ENCODE results near the gene CFAP52.
"Not testable (repeated sequence)": the region's sequence is repeated elsewhere in the genome, so short reads cannot be mapped to it uniquely, and the experiment has no call there.

CFAP52 gene

DNA sequence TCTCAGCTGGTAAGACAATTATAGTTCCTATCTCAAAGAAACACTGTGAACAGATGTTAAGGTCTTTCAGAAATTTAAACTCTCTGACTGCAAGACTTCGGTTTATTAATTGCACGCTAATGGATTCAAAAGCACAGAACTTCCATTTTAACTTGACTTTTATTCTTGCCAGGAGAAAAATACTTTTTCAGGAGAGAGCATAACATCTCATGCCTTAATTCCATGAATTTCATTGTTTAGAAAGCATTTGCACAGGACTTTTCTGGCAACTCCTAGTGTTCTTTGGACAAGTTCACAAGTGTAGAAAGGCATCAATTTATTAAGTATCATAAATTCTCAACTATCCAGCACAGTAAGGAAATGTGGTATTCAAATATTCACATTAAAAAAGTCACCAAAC lies 23.3 kb upstream of the CFAP52 start:
- no peaks in the 10 kb centered on the region for H3K9me3 ChIP-seq
- H3K36me3 ChIP-seq: no peaks in the 10 kb centered on the region
- no peak overlapping the region for H3K4me3 ChIP-seq (ENCODE audit: low read depth, low read length)
- TF ChIP-seq CTCF (IDR thresholded peaks at IDR 0.05; ENCODE audit: low read depth, low read length): no peak
- DNase-seq: no peak
- no peaks in the 10 kb centered on the region for H3K4me1 ChIP-seq
- H3K27me3 ChIP-seq: no peaks in the 10 kb centered on the region

DNA sequence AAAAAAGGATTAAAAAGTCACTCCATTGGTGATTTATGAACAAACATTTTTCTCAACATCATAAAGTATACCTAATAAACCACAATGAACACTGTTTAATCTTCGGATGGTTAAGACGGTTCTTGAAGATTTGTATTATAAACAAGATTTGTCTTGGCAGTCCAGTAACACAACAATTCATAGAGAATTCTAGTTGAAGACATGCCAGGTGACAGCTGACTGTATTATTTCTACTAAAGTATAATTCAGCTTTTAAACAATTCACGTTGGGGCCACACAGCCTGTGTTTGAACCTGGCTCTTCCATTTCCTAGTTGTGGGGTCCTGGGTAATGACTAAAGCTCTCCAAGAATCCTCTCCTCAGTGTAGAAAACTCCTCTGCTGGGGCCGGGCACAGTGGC lies 22.8 kb upstream of the CFAP52 start:
- DNase-seq: no peak
- Histone ChIP-seq H3K27me3 (no peaks in the 10 kb centered on the region), H3K4me1 (no peaks in the 10 kb centered on the region), H3K36me3 (no peaks in the 10 kb centered on the region), H3K9me3 (no peaks in the 10 kb centered on the region), H3K4me3 (ENCODE audit: low read depth, low read length) (no peak overlapping the region)
- no peak for TF ChIP-seq CTCF (IDR thresholded peaks at IDR 0.05; ENCODE audit: low read depth, low read length)

DNA sequence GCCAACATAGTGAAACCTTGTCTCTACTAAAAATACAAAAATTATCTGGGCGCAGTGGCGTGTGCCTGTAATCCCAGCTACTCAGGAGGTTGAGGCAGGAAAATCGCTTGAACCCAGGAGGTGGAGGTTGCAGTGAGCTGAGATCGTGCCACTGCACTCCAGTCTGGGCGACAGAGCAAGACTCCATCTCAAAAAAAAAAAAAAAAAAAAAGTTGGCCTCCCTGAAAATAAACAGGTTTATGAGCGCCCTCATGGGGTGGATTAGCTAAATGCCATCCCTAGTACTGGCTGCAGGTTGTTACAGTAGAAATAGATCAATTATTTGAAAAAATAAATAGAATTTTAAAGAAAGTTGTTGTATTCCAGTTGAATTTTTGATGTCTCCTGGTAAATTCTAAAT lies 21.7 kb upstream of the CFAP52 start:
- DNase-seq: peak; percentile 30
- not testable (repeated sequence) for H3K4me1 ChIP-seq, H3K36me3 ChIP-seq

GRCh38 chr17:9557161-9557755 lies 19.2 kb upstream of the CFAP52 start:
- no peak for TF ChIP-seq CTCF (IDR thresholded peaks at IDR 0.05; ENCODE audit: low read depth, low read length)
- Histone ChIP-seq H3K27me3 (no peaks in the 10 kb centered on the region), H3K9me3 (no peaks in the 10 kb centered on the region), H3K36me3 (no peaks in the 10 kb centered on the region), H3K4me1 (no peaks in the 10 kb centered on the region), H3K4me3 (ENCODE audit: low read depth, low read length) (no peak overlapping the region)
- DNase-seq: no peak

More for the DNA sequence above, 21.7 kb upstream of the CFAP52 start:
- not testable (repeated sequence) for H3K27me3 ChIP-seq; H3K9me3 ChIP-seq; H3K4me3 ChIP-seq (ENCODE audit: low read depth, low read length)

- Histone ChIP-seq H3K36me3 (no peaks in the 10 kb centered on the region), H3K27me3 (no peaks in the 10 kb centered on the region), H3K4me1 (no peaks in the 10 kb centered on the region), H3K9me3 (no peaks in the 10 kb centered on the region), H3K4me3 (ENCODE audit: low read depth, low read length) (no peak overlapping the region)
- DNase-seq: no peak
- no peak for TF ChIP-seq CTCF (IDR thresholded peaks at IDR 0.05; ENCODE audit: low read depth, low read length)
These were observed 18.6 kb upstream of the CFAP52 start for GRCh38 chr17:9557857-9558256.

- TF ChIP-seq CTCF (IDR thresholded peaks at IDR 0.05; ENCODE audit: low read depth, low read length): no peak
- H3K4me3 ChIP-seq (ENCODE audit: low read depth, low read length): no peak overlapping the region
- H3K9me3 ChIP-seq: no peaks in the 10 kb centered on the region
- no peaks in the 10 kb centered on the region for H3K27me3 ChIP-seq
- H3K36me3 ChIP-seq: no peaks in the 10 kb centered on the region
- DNase-seq: no peak
- no peaks in the 10 kb centered on the region for H3K4me1 ChIP-seq
These were observed 12.3 kb upstream of the CFAP52 start for GRCh38 chr17:9564104-9564503.

GRCh38 chr17:9566067-9566466 lies 10.4 kb upstream of the CFAP52 start:
- H3K4me1 ChIP-seq: no peaks in the 10 kb centered on the region
- DNase-seq: no peak
- no peak for TF ChIP-seq CTCF (IDR thresholded peaks at IDR 0.05; ENCODE audit: low read depth, low read length)
- no peak overlapping the region for H3K4me3 ChIP-seq (ENCODE audit: low read depth, low read length)
- no peaks in the 10 kb centered on the region for H3K27me3 ChIP-seq
- no peaks in the 10 kb centered on the region for H3K36me3 ChIP-seq
- no peaks in the 10 kb centered on the region for H3K9me3 ChIP-seq

DNA sequence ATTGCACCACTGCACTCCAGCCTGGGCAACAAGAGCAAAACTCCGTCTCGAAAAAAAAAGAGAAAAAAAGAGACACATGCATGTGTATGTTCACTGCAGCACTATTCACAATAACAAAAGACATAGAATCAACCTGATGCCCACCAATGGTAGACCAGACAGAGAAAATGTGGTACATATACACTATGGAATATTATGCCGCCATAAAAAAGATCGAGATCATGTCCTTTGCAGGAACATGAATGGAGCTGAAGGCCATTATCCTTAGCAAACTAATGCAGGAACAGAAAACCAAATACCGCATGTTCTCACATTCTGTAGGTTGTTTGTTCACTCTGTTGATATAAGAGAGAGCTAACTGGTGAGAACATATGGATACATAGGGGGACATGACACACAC lies 9.7 kb upstream of the CFAP52 start:
- H3K27me3 ChIP-seq; H3K9me3 ChIP-seq; H3K36me3 ChIP-seq; DNase-seq; H3K4me1 ChIP-seq; H3K4me3 ChIP-seq (ENCODE audit: low read depth, low read length): not testable (repeated sequence)
